ENCODE results near the gene MAPK8.

- TF ChIP-seq CTCF (IDR thresholded peaks at IDR 0.05), result no peak
- no peak for TF ChIP-seq POLR2A (IDR thresholded peaks at IDR 0.05)
- TF ChIP-seq POLR2AphosphoS5 (IDR thresholded peaks at IDR 0.05), result no peak
- TF ChIP-seq EP300 (IDR thresholded peaks at IDR 0.05; ENCODE audit: low read depth), result no peak
Observed at GRCh38 chr10:48366261-48366660, 59.8 kb downstream of the MAPK8 start.

Measured in transverse colon (tissue), 4 donors.